ENCODE measurements around the gene ABCD1.

GRCh38 chrX:153719701-153720100 is 5.0 kb upstream of the ABCD1 start:
- TF ChIP-seq CTCF (IDR thresholded peaks at IDR 0.05) (no peak), EP300 (IDR thresholded peaks at IDR 0.05) (no peak), POLR2A (IDR thresholded peaks at IDR 0.05) (no peak)

All from ovary (tissue), 3 donors.